Spleen (tissue), 11 donors: ENCODE results near the gene CNTNAP1. TPM values are rescaled to one million over a fixed set of nuclear protein-coding genes. Genes with fewer than 3 reads are reported as not detected.

ENCODE experiments used
- DNase-seq: peaks from one replicate; pipeline ENCODE4 v3.0.0-alpha.2; 2020
- H3K27ac ChIP-seq, 8 donors: fragments of 200-600 bp; sonication (generic) in 7 of 8; 1 replicate in 4 of 8; 2 replicates in 4 of 8; pipeline versions ENCODE4 v1.5.0 to v1.8.0; 2016 to 2021; ENCODE audit warnings: inconsistent platforms in 4 of 8, mild to moderate bottlenecking in 4 of 8, moderate library complexity in 1 of 8
- H3K27me3 ChIP-seq, 7 donors: fragments of 200-600 bp; sonication (generic) in 6 of 7; replicated peaks in 1 of 7; 1 replicate in 4 of 7; 2 replicates in 3 of 7; pipeline versions ENCODE4 v1.5.0 to v1.8.0; 2016 to 2021; ENCODE audit warnings: inconsistent platforms in 3 of 7, mild to moderate bottlenecking in 1 of 7
- H3K36me3 ChIP-seq, 6 donors: fragments of 200-600 bp; sonication (generic) in 5 of 6; 1 replicate in 4 of 6; 2 replicates in 2 of 6; pipeline versions ENCODE4 v1.5.0 to v1.8.0; 2016 to 2021; ENCODE audit warnings: inconsistent platforms in 2 of 6
- H3K4me1 ChIP-seq, 6 donors: fragments of 200-600 bp; sonication (generic) in 5 of 6; 1 replicate in 3 of 6; 2 replicates in 3 of 6; pipeline versions ENCODE4 v1.5.0 to v1.8.0; 2016 to 2021; ENCODE audit warnings: inconsistent platforms in 3 of 6
- H3K4me3 ChIP-seq, 8 donors: fragments of 200-600 bp; sonication (generic) in 7 of 8; 1 replicate in 4 of 8; 2 replicates in 4 of 8; pipeline versions ENCODE4 v1.5.0 to v1.8.0; 2016 to 2021; ENCODE audit warnings: inconsistent platforms in 4 of 8, mild to moderate bottlenecking in 4 of 8, moderate library complexity in 2 of 8
- H3K9me3 ChIP-seq, 8 donors: fragments of 200-600 bp; sonication (generic) in 7 of 8; 1 replicate in 4 of 8; 2 replicates in 4 of 8; pipeline versions ENCODE4 v1.5.0 to v1.8.0; 2016 to 2021; ENCODE audit warnings: inconsistent platforms in 4 of 8
- CTCF ChIP-seq, 11 experiments: fragments of 200-600 bp in 7 of 11; fragments of 450-650 bp in 4 of 11; sonication (generic) in 4 of 11; IDR thresholded peaks in 8 of 11; conservative IDR thresholded peaks in 3 of 11; 1 replicate in 7 of 11; 2 replicates in 4 of 11; pipeline versions ENCODE4 v1.4.0 to v1.8.0; 2016 to 2021; ENCODE audit warnings: antibody characterized with exemption in 11 of 11, inconsistent platforms in 4 of 11, mild to moderate bottlenecking in 1 of 11
- POLR2A ChIP-seq, 3 donors: fragments of 450-650 bp; IDR thresholded peaks; one replicate each; pipeline ENCODE4 v1.5.1; 2017; ENCODE audit warnings: antibody characterized with exemption in 3 of 3, mild to moderate bottlenecking in 1 of 3
- POLR2AphosphoS5 ChIP-seq, 3 donors: sonication (generic); formaldehyde crosslinking; IDR thresholded peaks; one replicate each; pipeline ENCODE4 v1.5.1; 2017; ENCODE audit warnings: antibody characterized with exemption in 3 of 3
- WGBS, 5 donors: extraction: QIAGEN DNeasy Blood & Tissue Kit in 3 of 5; methylation state at CpG; one replicate each; pipeline versions ENCODE4 v1.1.5 to v1.1.7; 2013 to 2018; 5-methylcytosine and 5-hydroxymethylcytosine counted together
- intact Hi-C: fragments of 100-400 bp; cut with DNase I; formaldehyde crosslinking; loops from one replicate; pipeline ENCODE4 v1.15.0; 2023; ENCODE audit warnings: low total_unique reads
- polyA plus RNA-seq, 3 donors: library from polyadenylated mRNA; stranded (reverse); fragments of 200-250 nt; gene quantifications; one replicate each; pipeline ENCODE4 v1.2.1, GENCODE V29; 2013
- total RNA-seq, 7 donors: library from RNA; depleted of rRNA in 3 of 7; stranded (reverse); fragments of >200 nt in 3 of 7; fragmentation: NEBNext Ultra II Directional in 4 of 7; extraction: Animal tissue kit (Norgen Biotek cat#: 25700) in 4 of 7; gene quantifications; one replicate each; pipeline versions ENCODE4 v1.1.0 to v1.2.1, GENCODE V29; 2016 to 2021
- donor health status: healthy with polysubstance abuse.
- donor health status: DM: no; HTN: no; CAD: no; lungs with moderate emphysema.
- donor health status: DM: no; HTN: no; CAD: no.
- donor health status: Bipolar disorder and iron deficiency.
- donor health status: healthy.
- donor health status: DM: no; HTN: no; CAD: no.
- donor health status: DM: yes; HTN: yes; CAD: no.

CNTNAP1 gene
- total and polyA plus RNA-seq, 10 donors: 1.1 to 11.2 (median 4.3) TPM

- Histone ChIP-seq H3K4me3 (no peak overlapping the region), H3K27ac (no peak overlapping the region), H3K27me3 (no peaks in the 10 kb centered on the region), H3K4me1 (peaks cover 0 to 50% (median 15%) of the 10 kb centered on the region in 6 donors), H3K9me3 (no peaks in the 10 kb centered on the region), H3K36me3 (peaks cover 0 to 98% (median 74%) of the 10 kb centered on the region in 6 donors)
- TF ChIP-seq POLR2AphosphoS5 (IDR thresholded peaks at IDR 0.05) (peak in 1 of 3 donors; percentile 29), CTCF (IDR thresholded peaks at IDR 0.05 in 8 of 11, conservative IDR thresholded peaks at IDR 0.05 in 3 of 11) (no peak)
- intact Hi-C loops: no loop called here
- 60 to 87% (median 79%) methylated on average over 11 of the region's 11 CpGs for WGBS, 5 donors
- DNase-seq: no peak
These were observed 20.1 kb downstream of the CNTNAP1 start for GRCh38 chr17:42702446-42702845.

- Histone ChIP-seq H3K4me3 (no peak overlapping the region), H3K27me3 (no peaks in the 10 kb centered on the region), H3K27ac (peak overlapping the region in 3 of 8 donors; percentile 1 to 36 (median 32)), H3K9me3 (no peaks in the 10 kb centered on the region), H3K36me3 (peaks cover 6 to 100% (median 93%) of the 10 kb centered on the region in 6 donors), H3K4me1 (peaks cover 0 to 48% (median 13%) of the 10 kb centered on the region in 6 donors)
- DNase-seq: no peak
- WGBS, 5 donors: 84 to 91% (median 86%) methylated on average over 5 of the region's 5 CpGs
- intact Hi-C loops: no loop called here
- TF ChIP-seq CTCF (IDR thresholded peaks at IDR 0.05 in 8 of 11, conservative IDR thresholded peaks at IDR 0.05 in 3 of 11): no peak
- TF ChIP-seq POLR2A (IDR thresholded peaks at IDR 0.05): no peak
These were observed 22.1 kb downstream of the CNTNAP1 start for GRCh38 chr17:42704490-42704836.

- Histone ChIP-seq H3K4me3 (no peak overlapping the region), H3K27ac (peak overlapping the region in 4 of 8 donors; percentile 1 to 36 (median 19)), H3K4me1 (peaks cover 0 to 45% (median 13%) of the 10 kb centered on the region in 6 donors), H3K27me3 (no peaks in the 10 kb centered on the region), H3K9me3 (no peaks in the 10 kb centered on the region), H3K36me3 (peaks cover 8 to 100% (median 98%) of the 10 kb centered on the region in 6 donors)
- 66 to 81% (median 69%) methylated on average over 8 of the region's 8 CpGs for WGBS, 5 donors
- intact Hi-C loops: no loop called here
- DNase-seq: no peak
- TF ChIP-seq POLR2A (IDR thresholded peaks at IDR 0.05): no peak
- TF ChIP-seq CTCF (IDR thresholded peaks at IDR 0.05 in 8 of 11, conservative IDR thresholded peaks at IDR 0.05 in 3 of 11): no peak
- no peak for TF ChIP-seq POLR2AphosphoS5 (IDR thresholded peaks at IDR 0.05)
These were observed 22.6 kb downstream of the CNTNAP1 start for GRCh38 chr17:42704837-42705494.

- Histone ChIP-seq H3K4me1 (peaks cover 0 to 45% (median 13%) of the 10 kb centered on the region in 6 donors), H3K9me3 (no peaks in the 10 kb centered on the region), H3K27me3 (no peaks in the 10 kb centered on the region), H3K27ac (peak overlapping the region in 1 of 8 donors; percentile 20), H3K36me3 (peaks cover 8 to 100% (median 100%) of the 10 kb centered on the region in 6 donors), H3K4me3 (no peak overlapping the region)
- no peak for TF ChIP-seq CTCF (IDR thresholded peaks at IDR 0.05 in 8 of 11, conservative IDR thresholded peaks at IDR 0.05 in 3 of 11)
- no peak for TF ChIP-seq POLR2A (IDR thresholded peaks at IDR 0.05)
- TF ChIP-seq POLR2AphosphoS5 (IDR thresholded peaks at IDR 0.05): no peak
- WGBS, 5 donors: 39 to 66% (median 42%) methylated on average over 5 of the region's 5 CpGs
- DNase-seq: no peak
- intact Hi-C loops: no loop called here
These were observed 24.4 kb downstream of the CNTNAP1 start for GRCh38 chr17:42706732-42707131.
